ENCODE results near the gene DTX3.
"Not testable (repeated sequence)": the region's sequence is repeated elsewhere in the genome, so short reads cannot be mapped to it uniquely, and the experiment has no call there.

The DTX3 gene

GRCh38 chr12:57621497-57622292, 17.1 kb downstream of the DTX3 start:
- no peak for DNase-seq

GRCh38 chr12:57622293-57623245, 17.9 kb downstream of the DTX3 start:
- no peak for DNase-seq

GRCh38 chr12:57623385-57623784, 18.8 kb downstream of the DTX3 start:
- no peak for DNase-seq

DNA sequence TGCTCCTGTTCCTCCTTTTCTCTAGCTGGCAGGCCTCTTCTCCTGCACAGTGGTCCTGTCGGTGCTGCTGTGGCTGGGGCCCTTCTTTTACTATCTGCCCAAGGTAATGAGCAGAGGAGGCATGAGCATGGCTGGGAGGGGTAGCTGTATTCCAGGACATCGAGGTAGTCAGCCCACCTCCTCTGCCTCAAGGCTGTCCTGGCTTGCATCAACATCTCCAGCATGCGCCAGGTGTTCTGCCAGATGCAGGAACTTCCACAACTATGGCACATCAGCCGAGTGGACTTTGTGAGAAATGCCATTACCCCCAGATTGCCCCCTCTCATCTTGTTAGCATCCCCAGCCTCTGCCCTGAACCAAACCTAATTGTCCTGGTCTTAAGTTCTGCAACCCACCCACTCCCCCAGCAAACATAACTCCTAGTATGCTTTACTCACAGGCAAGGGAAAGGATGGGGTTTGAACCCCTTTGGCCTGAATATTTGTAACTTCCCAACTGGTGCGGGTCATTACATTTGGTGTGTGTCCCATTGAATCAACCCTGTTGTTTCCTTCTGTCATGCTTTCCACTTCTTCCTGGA, 19.3 kb downstream of the DTX3 start:
- no peak for DNase-seq

DNA sequence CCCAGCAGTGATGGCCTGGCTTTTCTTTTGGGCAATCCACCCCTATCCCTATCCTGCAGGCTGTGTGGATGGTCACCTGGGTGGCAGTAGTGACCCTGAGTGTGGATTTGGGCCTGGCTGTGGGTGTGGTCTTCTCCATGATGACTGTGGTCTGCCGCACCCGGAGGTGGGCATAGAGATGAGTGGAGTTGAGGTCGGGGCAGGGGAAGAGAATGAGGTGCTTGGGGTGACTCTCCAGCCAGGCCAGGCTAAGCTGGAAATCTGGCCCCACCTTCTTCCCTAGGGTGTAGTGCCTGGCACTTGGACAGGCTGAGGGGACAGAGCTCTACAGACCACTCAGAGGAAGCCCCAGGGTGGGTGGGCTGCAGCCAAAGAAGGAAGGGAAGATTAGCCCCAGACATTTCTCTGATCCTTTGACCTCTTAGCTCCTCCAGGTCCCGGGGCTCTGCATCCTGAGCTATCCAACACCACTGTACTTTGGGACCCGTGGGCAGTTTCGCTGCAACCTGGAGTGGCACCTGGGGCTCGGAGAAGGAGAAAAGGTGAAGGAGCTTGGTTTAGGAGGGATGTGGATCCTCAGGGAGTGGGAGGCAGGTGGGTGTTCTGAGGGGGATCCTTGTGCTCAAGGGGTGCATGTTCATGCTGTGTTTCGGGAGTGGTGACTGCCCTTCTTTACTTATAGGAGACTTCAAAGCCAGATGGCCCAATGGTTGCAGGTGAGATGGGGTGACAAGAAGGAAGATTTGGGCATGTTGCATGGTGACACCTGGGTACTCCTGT, 20.0 kb downstream of the DTX3 start:
- DNase-seq = no peak

DNA sequence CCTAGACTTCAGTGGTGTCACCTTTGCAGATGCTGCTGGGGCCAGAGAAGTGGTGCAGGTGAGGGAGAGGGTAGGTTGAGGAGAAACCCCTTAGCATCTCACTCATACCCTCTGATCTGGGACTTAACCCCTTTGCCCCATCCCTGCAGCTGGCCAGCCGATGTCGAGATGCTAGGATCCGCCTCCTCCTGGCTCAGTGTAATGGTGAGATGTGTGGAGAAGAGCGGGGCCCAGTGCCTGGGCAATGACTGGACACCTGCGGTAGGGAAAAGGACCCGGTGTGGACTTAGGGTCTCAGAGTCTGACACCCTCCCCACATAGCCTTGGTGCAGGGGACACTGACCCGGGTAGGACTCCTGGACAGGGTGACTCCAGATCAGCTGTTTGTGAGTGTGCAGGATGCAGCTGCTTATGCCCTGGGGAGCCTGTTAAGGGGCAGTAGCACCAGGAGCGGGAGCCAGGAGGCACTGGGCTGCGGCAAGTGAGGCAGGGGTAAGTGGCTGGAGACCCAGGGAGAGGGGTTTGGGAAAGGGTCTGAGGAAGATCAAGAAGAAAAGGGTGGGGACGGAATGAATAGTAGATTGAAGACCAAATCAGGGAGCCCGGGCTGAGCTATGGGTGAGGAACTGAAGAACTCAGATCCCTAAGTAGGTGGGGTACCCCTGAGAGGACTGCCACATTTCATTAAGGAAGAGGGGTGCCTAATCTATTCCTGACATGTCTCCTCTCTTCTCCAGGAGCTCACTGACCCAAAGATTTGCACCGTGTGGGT, 20.8 kb downstream of the DTX3 start:
- DNase-seq = no peak

DNA sequence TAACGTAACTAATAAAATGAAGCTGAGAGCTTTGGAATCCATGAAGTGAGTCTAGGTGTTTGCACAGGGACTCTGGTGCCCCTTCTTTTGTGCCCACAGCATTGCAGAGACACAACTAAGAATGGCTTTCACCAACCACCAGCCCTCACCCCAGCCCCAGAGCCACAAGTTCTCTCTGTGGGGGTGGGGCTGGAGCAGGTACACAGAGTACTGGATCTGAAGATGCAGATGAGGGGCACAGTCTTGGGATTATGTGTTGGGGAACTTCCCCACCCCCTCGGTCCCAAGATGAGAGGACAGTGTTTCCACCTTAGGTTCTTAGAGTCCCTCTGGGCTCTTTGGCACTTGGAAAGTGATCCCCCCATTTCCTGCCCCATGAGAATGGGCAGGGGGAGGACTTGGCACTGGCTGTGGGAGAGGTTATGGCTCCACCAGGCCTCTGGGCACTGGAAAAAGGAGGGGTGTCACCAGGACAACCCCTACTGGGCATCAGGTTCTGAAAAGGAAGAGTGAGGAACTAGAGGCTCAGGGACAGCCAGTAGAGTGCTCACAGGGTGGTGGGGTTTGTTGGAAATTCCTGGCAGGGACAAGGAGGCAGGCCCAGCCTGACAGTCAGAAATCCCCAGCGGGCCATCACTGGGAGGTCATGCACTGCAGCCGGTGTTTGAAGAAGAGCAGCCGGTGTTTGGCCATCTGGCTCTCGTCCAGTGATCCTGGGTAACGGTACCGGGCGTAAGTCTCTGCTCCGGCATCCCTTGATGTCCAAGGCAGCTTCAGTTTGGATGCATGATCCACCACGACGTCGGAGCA, 21.7 kb downstream of the DTX3 start:
- DNase-seq = no peak

DNA sequence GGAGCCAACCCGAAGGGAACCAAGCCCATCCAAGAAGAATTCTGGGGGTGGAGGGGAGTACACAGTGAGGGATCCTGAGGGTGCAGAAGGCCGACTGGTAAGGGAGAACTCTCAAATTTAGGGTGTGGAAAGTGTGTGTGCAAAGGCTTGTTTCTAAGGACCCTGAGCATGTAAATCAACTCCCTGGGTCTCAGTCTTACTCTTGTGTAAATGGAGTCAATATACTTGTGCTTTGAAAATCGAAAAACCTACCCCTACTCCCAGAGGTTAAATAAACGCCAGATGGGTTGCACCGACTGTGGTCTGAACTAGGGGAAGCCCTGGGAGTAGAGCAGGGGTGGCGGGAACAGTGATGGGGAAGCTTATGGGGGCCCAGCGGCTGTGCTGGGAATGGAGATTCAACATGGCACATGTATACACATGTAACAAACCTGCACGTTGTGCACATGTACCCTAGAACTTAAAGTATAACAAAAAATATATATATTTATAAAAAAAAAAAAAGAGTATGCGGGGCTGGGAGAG, 22.4 kb downstream of the DTX3 start:
- DNase-seq = no peak

GRCh38 chr12:57627501-57628279, 23.1 kb downstream of the DTX3 start:
- DNase-seq = no peak

DNA sequence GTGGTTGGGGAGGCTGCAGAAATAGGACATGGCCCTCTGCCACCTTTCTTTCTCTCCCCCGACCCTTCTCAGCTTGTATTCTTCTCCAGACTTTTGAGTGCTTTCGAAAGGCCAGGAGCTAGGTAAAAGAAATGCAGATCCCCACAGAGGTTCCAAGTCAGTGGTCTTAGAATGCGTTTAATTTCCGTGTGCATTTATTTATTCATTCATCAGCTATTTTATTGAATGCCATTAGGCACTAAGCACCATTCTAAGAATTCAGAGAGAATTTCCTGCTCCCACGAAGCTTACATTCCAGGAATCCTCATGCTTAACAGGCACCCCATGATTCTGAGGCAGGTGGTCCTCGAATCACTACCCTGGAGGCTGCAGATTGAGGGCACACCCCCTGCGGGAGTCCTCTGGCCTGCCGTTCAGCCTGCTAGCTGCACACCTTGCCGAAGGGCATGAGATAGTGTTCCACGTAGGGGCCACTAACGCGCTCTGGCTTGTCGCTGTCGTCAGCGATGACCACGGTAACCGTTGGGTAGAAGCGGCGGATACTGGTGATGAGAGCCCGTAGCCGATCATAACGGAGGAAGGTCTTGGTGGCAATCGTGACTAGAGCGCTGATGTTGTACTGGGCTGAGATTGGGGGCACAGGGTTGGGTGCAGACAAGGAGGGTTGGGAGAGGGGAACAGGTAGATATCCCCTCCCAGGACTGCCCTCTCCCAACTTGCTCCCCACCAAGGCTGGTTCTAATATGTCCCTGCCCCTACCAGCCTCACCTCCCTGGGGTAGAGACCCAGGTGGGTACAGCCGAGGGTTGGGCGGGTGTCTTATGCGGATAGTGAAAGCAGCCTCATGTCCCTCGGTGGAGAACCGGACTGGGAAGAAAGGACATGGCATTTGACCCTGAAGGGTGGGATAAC, 23.9 kb downstream of the DTX3 start:
- no peak for DNase-seq

DNA sequence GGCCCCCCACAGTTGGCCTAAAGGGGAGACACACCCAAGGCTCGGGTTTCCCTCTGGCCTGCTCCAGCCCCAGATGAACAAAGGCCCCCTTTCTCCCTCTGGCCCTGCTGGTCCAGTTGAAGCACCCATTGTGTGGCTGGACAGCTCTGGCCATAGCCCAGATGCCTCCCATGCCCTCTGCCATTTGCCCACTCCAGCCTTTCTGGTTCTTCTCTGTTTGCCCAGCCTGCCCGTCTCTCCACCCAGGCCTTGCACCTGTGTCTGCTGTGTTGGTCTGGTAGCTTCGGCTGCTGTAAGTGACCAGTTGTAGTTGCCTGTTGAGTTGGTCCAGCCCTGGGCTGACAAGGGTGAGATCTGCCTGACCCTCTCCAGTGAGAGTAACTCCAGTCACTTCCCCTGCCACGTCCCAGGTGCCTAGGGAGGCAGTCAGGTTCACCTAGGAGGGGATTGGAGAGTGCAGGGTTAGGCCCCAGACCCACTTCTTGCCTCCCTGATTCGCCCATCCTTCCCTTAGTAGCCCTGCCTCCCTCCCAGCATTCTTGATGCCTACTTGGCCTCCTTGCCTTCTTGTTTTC, 25.4 kb downstream of the DTX3 start:
- DNase-seq = no peak

GRCh38 chr12:57630891-57631433, 26.3 kb downstream of the DTX3 start:
- DNase-seq = no peak

DNA sequence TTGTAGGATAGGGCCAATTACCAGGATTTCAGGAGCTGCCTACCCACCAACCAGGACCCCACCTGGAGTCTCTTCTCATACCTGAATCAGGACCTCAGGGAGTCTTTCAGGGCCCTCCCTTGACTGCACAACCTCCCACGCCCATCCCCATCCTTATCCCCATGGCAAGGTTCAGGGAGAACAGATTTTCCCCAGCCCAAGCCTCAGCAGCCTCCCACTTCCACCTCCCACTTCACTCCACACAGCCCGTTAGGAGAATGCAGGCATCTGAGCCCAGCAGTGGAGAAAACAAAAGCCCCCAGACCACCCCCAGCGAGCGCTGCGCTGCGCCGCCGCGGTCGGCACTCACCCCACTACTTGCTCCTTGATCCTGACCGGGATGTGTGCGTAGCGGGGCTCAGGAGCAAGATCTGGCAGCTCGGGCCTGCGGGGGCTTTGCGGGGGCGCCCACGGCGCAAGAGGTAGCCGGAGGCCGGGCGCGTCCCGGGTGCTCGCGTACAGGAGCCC, 27.0 kb downstream of the DTX3 start:
- no peak for DNase-seq

GRCh38 chr12:57632073-57632957, 27.7 kb downstream of the DTX3 start:
- no peak for DNase-seq

- no peak for DNase-seq
Measured at GRCh38 chr12:57632958-57633840, 28.6 kb downstream of the DTX3 start, which contains the start of gene B4GALNT1. Gene B4GALNT1, minus strand, starts transcription at chr12:57633201. Its CDS starts 1,069 bp downstream, at chr12:57632132.

GRCh38 chr12:57636731-57637130, 32.1 kb downstream of the DTX3 start:
- not testable (repeated sequence) for DNase-seq

Data from NCI-H2029 (cell line).